Nucleus accumbens (tissue), 56 donors: ENCODE measurements around the gene CBL.

Source experiments
- DNase-seq, 56 donors: peaks; one replicate each; lab custom pipeline; 2025; lab: John Stamatoyannopoulos, UW

The CBL gene

GRCh38 chr11:119320776-119321524 is 114.8 kb downstream of the CBL start:
- peak in 29 of 56 donors; percentile 28 to 77 (median 52) for DNase-seq

- no peak for DNase-seq
These were observed 116.2 kb downstream of the CBL start for GRCh38 chr11:119322360-119322739.

- DNase-seq = no peak
These were observed 116.9 kb downstream of the CBL start for GRCh38 chr11:119322921-119323531.

- DNase-seq = peak in 43 of 56 donors; percentile 20 to 89 (median 60)
These were observed 117.4 kb downstream of the CBL start for GRCh38 chr11:119323532-119324033.

GRCh38 chr11:119324189-119324588 is 118.0 kb downstream of the CBL start:
- no peak for DNase-seq

- no peak for DNase-seq
These were observed 123.2 kb downstream of the CBL start for GRCh38 chr11:119329320-119329719.

GRCh38 chr11:119330237-119330636 is 124.1 kb downstream of the CBL start:
- DNase-seq = no peak

- no peak for DNase-seq
These were observed 126.1 kb downstream of the CBL start for GRCh38 chr11:119332111-119332765.

- DNase-seq = peak; percentile 67 to 99 (median 94)
These were observed 128.2 kb downstream of the CBL start, which contains the start of gene RNF26 for GRCh38 chr11:119334174-119334930. Gene RNF26 (plus strand): TSS chr11:119334527. CDS start chr11:119335123, 596 bp downstream.

- DNase-seq = no peak
These were observed 129.0 kb downstream of the CBL start for GRCh38 chr11:119335091-119335654.

GRCh38 chr11:119335655-119336543 is 129.8 kb downstream of the CBL start:
- DNase-seq = peak in 9 of 56 donors; percentile 11 to 55 (median 45)

- DNase-seq = no peak
These were observed 130.8 kb downstream of the CBL start for GRCh38 chr11:119336744-119337469.

- DNase-seq = no peak
These were observed 131.6 kb downstream of the CBL start for GRCh38 chr11:119337581-119338317.

GRCh38 chr11:119338318-119338890 is 132.3 kb downstream of the CBL start:
- DNase-seq = peak in 43 of 56 donors; percentile 35 to 89 (median 67)

GRCh38 chr11:119338965-119339588 is 132.9 kb downstream of the CBL start:
- DNase-seq = peak in 2 of 56 donors; percentile 28 to 35

- peak in 38 of 56 donors; percentile 32 to 86 (median 60) for DNase-seq
These were observed 133.6 kb downstream of the CBL start for GRCh38 chr11:119339589-119340334.
